GM15510 (cell line): ENCODE data around the gene MAD2L1.

Experiments
- POLR2A ChIP-seq: IDR thresholded peaks from 3 replicates; pipeline ENCODE4 v1.6.1; 2011; ENCODE audit warnings: borderline replicate concordance; ENCODE audit not compliant: insufficient read length; ENCODE audit errors: extremely low read depth

MAD2L1 gene

GRCh38 chr4:120018786-120019185, 47.9 kb downstream of the MAD2L1 start:
- no peak for TF ChIP-seq POLR2A

GRCh38 chr4:120017939-120018692, 48.5 kb downstream of the MAD2L1 start:
- TF ChIP-seq POLR2A: no peak

- TF ChIP-seq POLR2A: no peak
Observed at GRCh38 chr4:120011725-120012124, 54.9 kb downstream of the MAD2L1 start.

- no peak for TF ChIP-seq POLR2A
Observed at GRCh38 chr4:120010646-120011045, 56.0 kb downstream of the MAD2L1 start.

DNA sequence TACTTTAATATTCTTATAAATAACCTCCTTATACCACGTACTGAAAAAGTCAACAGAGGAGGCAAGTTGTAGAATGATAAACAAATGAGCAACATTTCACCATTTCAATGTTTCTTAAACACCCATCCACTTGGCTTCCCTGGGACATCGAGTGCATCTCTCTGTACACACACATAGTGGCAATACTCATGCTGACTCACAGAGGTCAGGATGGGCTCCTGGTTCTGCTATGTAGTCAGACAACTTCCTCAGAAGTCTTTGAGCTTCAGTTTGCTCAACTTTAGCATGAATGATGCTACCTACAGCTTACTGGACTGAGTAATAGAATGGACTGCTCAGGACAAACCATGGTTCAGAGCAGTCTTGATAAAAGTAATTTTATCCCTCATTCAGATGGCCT, 56.9 kb downstream of the MAD2L1 start:
- TF ChIP-seq POLR2A: no peak

GRCh38 chr4:120008957-120009356, 57.7 kb downstream of the MAD2L1 start:
- TF ChIP-seq POLR2A: no peak

DNA sequence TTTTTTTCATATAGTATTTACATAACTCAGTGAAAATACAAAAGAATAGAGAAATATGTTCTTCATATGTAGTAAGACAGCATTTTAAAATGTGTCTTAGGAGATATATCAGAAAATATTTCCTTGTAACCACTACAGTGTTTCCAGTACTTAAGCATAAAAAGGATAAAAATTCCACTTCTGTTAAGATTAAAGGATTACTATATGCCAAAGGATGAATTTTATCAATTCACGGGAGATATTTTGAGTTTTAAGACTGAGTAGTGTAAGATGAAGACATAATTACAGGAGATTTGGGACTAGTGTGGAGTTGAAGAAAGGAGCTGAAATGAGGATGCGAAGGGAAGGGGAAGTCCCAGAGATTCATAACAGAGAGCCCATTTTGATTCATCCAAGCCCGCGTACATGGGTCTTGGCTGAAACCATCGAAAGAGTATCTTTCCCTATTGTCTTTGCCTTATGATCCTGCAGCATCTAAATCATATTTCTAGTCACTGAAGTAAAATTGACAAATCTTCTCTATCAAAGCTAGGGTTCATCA, 58.7 kb downstream of the MAD2L1 start:
- no peak for TF ChIP-seq POLR2A

DNA sequence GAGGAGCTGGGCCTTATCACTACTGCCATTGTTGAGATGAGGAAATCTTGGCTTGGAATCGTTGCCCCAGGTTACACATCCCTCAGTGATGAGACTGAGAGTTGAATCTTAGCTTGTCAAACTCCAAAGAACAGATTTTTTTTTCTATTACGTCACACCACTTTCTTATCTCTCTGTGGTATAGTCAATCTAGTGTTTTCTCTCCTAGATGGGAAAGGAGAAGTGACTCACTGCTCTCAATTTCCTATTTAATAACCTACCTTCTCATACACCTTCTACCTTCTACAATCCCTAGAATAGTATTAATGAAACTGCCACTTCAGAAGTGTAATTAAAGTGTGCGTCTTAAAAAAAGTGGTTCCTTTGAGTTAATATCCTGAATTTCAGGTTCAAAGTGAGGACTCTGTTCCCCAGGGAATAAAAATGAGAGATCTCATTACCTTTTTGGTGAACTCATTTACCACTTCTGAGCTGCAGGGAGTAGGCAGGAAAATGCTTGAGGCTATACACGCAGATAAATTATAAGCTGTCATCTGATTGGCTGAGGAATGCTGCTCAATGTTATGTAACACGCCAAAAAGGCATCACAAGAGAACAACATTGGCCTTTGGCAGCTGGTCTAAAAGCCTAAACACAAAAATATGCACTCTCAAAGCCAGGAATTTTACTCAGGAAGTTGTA, 59.3 kb downstream of the MAD2L1 start:
- no peak for TF ChIP-seq POLR2A
